ENCODE measurements around the gene OR10H1.

OR10H1 gene

GRCh38 chr19:15759962-15760565, 55.4 kb downstream of the OR10H1 start:
- Mint-ChIP-seq H3K27me3 (peaks cover 38% of the 10 kb centered on the region), H3K27ac (no peak overlapping the region), H3K4me1 (ENCODE audit: low read depth) (peaks cover 2% of the 10 kb centered on the region), H3K9me3 (ENCODE audit: low read depth) (peaks cover 7% of the 10 kb centered on the region), H3K4me3 (peak overlapping the region; percentile 31), H3K36me3 (no peaks in the 10 kb centered on the region)

- Mint-ChIP-seq H3K36me3 (no peaks in the 10 kb centered on the region), H3K27me3 (peaks cover 37% of the 10 kb centered on the region), H3K4me3 (no peak overlapping the region), H3K27ac (no peak overlapping the region), H3K4me1 (ENCODE audit: low read depth) (peaks cover 2% of the 10 kb centered on the region), H3K9me3 (ENCODE audit: low read depth) (peaks cover 7% of the 10 kb centered on the region)
Measured at GRCh38 chr19:15758379-15758778, 57.1 kb downstream of the OR10H1 start.
